Muscle of back (tissue), 11 donors: Measurements from ENCODE around the gene VSIG1. TPM values are rescaled to one million over a fixed set of nuclear protein-coding genes. Genes with fewer than 3 reads are reported as not detected.

Source experiments
- DNase-seq, 3 donors: peaks; one replicate each; pipeline versions ENCODE4 v3.0.0 to v3.0.0-alpha.2; 2013
- polyA plus RNA-seq, 10 donors: library from polyadenylated mRNA; unstranded; fragments of 120-200 nt; gene quantifications; one replicate each; pipeline ENCODE4 v1.2.1, GENCODE V29; 2013; ENCODE audit not compliant: insufficient read length in 10 of 10

Gene VSIG1
- polyA plus RNA-seq, 10 donors = 0.11 to 1.5 (median 0.26) TPM

DNA sequence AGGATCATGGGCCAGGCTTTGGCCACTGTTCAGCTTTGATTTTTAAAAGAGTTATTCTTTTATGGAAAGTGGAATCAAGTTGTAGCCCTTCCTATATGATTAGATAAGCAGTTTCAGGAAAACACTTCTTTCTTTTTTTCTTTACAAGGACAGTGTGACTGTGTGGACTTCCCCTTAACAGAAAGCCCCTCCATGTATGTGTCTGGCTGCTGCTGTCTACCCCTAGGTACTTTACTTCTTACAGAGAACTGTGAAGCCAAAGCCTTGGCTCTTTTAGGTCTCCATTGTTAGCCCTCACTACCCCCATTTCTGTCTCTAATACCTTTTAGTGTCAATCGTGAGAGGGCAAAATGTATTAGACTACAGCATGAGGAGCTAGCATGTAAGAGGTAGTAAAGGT is 19.1 kb downstream of the VSIG1 start:
- DNase-seq = no peak

DNA sequence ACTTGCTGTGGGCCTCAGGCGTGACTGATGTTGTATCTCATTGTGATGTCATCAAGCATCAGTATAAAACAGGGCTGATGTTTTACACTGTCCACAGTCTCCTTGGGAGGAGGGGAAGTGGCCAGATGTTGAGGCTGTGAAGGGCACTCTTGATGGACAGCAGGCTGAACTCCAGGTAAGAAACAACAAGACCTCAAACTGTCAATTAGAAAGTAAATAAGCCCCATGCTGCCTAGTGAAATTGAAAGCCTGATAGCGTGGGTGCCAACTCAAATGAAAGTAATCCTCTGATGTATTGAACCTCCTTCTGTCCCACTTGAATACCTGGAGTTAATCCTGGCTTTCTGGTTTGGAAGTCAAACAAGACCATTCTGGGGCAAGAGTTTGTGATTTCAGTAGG is 19.7 kb downstream of the VSIG1 start:
- no peak for DNase-seq

DNA sequence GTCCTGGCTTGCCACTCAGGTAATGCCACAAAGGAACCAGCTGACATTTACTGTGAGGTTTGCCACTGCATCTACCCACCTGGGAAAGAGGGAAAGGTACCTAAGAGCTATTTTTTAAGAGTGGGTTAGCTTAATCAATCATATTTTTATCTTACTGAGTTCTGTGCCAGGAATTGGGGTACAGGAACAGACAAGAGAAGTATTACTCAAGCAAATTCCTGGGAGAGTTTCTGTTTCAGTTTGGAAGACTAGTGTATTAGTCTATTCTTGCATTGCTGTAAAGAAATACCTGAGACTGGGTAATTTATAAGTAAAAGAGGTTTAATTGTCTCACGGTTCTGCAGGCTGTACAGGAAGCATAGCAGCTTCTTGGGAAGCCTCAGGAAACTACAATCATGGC is 23.3 kb downstream of the VSIG1 start:
- no peak for DNase-seq

DNA sequence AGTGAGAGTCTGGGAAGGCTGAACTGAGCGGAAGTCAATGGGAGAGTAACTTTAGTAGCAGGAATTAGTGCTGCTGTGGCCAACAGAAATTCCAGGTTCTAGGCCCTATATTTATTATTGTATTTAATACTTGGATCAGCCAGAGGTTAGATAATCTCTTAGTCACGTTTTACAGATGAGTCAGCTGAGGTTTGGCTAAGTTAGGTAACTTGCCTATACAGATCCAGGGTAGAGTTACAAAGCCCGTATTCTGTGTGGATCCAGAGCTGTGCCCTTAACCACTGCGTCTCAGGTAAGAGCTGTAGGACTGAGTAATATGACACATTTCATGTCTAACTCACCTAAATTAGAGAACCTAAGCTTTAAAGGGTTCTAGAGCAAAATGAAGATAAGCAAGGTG is 26.0 kb downstream of the VSIG1 start:
- DNase-seq = no peak

GRCh38 chrX:108071578-108071977 is 26.7 kb downstream of the VSIG1 start:
- DNase-seq = no peak

- DNase-seq = no peak
Measured at GRCh38 chrX:108072746-108073145, 27.9 kb downstream of the VSIG1 start.

DNA sequence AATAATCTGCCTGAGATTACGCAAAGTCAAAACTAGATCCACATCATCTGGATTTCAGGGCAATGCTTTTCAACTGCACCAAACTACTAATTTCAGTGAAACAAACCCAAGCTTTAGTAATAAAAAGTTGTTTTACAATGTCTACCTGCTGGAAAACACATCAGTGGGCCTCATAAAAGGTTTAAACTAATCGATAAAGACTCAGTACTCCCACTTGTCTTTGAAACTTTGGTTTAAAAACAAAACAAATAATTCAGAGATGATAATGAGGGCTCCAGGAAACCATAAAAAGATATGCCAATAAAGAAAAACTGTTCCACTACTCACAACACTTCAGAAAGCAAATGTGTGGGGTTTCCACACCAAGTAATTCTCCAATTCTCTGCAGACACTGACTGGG is 36.2 kb downstream of the VSIG1 start:
- no peak for DNase-seq

DNA sequence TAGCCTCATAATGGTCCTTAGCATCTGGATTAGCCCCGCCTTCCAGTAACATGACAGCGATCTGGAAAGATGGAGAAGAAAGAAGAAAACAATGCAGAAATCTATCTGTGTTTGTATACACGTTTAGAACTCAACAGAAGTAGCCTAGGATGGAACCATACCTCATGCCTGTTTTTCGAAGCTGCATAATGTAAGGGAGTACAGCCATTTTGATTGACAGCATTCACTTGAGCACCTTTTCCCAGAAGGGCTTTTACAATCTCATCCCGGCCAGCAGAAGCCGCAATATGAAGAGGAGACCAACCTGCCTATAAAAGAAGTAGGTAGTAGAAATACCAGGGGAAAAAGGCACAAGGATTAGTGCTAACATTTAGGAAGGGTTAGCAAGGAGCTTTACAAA is 42.9 kb downstream of the VSIG1 start:
- no peak for DNase-seq

DNA sequence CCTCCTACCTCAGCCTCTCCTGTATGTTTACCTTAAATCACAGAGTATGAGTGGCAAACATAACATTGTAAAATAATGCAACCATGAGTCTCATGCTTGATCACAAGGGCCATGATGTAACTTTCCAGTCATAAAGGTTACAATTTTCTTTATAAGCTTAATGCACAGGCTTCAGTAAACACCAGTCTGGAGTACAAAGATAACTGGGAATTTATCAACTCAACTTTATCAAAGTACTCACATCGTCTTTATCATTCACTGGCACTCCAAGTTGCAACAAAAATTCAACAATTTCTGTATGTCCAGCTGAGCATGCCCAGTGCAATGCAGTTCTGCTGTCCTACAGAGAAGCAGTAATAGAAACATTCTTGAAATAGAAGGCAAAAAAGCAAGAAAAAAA is 43.6 kb downstream of the VSIG1 start:
- no peak for DNase-seq

DNA sequence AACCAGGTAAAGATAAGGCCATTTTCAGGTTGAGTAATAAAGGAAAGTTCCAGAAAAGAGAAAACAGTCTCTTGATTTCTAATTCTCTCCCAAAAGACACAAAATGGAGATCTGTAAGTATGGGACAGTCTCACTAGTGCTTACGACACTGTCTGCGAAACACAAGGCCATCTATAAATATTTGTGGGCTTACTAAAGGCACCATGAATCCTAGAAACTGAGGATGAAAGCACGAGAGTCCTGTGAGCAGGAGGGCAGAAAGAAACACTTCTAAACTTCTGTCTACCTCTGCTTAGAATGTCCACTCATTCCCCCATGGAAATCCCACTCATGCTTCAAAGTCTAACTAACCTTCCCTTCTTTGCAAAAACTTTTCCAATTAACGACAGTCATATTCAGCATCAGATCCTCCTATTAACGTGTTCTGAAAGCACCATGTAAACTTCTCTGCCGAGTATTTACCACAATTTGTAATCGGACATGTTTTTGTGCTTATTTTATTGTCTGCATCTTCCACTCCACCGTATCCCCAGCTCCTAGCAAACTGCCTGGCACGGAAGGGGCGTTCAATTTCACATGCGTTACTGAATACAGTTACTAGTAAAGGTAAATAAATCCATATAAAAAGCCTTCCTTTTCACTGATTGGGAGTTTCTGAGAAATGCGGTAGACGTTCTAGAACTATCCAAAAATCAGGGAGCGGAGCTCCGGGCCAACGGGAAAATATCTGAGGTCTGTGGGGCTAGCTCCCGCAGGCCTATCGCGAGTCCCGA is 45.8 kb downstream of the VSIG1 start:
- peak in 1 of 3 donors; percentile 14 for DNase-seq

- peak; percentile 94 to 96 (median 95) for DNase-seq
Measured at GRCh38 chrX:108091264-108091877, 46.5 kb downstream of the VSIG1 start, which contains the start of the genes ATG4A and PSMD10. Gene ATG4A (plus strand): TSS chrX:108091778. CDS start chrX:108091827, 49 bp downstream. Gene PSMD10 (minus strand): TSS chrX:108091542. CDS start chrX:108091520, 22 bp downstream.

DNA sequence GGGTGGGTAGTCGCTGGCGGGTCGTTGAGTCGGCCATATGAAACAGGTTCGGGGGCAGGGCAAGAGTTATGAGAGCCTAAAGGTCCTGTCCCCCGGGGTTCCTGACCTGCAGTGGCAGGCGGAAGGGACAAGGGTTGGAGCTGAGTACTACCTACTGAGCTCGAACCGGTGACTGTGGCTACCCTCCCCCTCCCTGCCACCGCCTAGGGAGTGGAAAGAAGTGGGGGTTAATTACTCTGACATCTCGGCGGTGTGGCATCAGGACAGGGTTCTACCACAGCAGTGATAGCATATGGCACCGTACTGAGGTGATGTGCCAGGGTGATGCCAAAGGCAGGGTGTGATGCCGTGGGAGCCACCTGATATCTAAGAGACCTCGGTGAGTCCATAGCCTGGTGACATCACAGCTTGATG is 47.0 kb downstream of the VSIG1 start:
- peak in 1 of 3 donors; percentile 7 for DNase-seq

DNA sequence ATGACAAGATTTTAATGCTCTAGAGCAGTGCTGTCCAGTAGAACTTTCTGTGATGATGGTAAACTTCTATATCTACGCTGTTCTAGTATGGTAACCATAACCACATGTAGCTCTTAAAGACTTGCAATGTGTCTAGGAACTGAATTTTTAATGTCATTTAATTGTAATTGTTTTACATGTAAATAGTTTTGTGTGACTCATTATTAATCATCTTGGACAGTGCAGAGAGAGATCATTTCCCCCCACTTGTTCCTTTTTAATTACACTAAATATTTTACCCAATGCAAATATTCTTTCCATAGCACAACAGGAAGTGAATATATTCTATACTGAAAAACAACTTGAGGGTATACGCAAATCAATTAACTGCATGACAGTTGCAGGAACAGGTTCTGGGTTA is 52.5 kb downstream of the VSIG1 start:
- DNase-seq = no peak

DNA sequence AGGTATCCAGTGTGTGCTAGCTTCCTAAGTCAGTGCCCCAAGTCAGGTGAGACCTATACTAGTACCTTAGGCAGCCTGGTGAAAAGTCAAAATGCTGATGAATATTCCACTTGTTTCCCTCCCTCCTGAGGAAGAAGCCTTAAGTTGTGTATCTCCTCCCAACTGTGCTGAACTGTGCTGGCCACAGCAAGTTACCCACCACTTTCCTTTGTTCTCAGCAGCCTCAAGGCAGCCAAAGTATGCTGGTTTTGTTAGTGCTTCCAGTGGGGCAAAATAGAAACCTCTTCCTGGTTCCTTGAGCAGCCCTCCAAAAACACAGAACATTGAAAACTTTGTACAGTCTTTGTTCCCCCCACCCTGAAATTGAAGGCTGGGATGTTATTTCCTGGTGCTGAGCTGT is 60.6 kb downstream of the VSIG1 start:
- no peak for DNase-seq

DNA sequence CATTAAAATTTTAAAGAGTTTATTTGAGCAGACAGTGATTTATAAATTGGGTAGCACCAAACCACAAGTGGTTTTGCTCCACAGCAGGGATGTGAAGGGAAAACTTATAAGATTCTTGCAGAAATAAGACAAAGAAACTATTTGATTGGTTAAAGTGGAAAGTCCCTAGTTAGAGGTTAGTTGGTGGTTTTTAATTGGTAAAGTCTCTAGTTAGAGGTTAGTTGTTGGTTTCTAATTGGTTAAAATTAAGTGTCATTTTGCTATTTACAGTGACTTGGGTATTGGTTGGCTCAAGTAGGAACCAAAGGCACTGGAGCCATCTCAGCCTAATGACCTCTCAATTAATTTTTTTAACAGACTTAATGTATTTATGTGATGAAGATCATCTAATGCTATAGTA is 69.7 kb downstream of the VSIG1 start:
- DNase-seq = no peak

DNA sequence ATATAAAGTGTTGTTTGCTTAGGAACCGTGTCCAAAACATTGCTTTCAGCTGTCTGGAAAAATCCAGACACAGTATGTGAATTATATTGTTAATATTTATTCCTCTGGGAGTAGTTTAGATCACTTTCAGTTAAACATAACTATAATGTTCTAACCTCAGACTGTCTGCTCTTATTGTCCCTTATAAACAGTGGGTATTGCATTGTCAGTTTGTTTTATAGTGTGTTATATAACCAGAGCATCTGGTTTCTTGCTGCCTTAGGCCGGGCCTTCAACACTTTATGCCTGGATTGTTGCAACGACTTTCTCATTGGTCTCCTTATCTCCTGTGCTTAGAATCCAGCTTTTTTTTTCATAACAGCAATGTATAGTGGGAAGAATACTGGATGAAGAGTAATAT is 73.1 kb downstream of the VSIG1 start:
- no peak for DNase-seq

DNA sequence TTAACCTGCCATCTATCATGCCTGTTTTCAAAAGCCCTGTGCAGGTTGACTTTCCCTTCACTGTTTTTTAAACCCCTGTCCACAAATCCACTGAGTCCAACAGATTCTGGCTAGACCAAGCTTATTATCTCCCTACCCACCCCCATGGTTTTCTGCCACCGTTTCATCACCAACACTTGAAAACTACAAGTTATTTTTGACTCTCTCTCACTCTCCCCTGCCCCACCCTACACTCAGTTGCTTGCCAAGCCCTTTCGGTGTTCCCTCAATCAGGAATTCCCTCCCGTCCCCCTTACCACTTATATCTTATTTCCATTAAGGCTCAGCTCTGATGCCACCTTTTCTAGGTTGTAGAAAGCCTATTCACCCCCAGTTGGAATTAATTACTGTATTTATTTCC is 76.4 kb downstream of the VSIG1 start:
- DNase-seq = no peak

GRCh38 chrX:108122748-108123147 is 77.9 kb downstream of the VSIG1 start:
- DNase-seq = no peak

DNA sequence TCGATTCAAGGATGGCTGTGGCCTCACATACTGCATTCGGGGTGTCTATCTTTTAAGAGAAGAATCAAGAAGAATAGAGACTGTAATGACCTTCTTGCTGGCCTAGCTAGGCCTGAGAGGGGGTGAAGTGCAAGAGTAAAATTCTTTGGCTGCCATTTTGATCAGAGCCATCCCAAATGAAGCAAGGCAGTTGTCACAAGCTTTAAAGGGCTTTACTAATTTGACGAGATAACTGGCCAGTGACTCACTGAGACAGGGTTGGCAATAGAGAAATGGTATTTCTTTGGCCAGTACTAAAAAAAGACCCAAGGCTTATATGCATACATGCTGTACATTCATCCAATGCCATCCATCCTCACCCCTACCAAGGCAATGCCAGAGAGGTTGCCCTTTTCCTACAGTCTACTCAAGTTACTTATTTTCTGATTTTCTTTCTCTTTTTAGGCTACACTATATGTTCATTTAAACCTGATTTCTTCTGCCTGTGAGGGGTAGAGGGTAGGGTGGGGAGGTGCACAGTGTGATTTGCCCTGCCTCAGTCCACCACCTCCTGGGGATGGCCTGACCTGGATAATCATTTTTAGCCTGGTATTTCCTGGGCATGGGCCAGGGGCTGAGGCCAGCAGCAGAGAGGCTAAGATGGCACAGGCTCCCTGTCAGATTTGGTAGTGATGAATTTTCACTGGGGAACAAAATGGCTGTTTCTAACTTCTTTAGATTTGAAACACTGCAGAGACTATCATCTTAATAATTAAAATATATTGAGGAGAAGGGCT is 78.9 kb downstream of the VSIG1 start:
- DNase-seq = no peak

GRCh38 chrX:108126661-108127060 is 81.8 kb downstream of the VSIG1 start:
- no peak for DNase-seq

DNA sequence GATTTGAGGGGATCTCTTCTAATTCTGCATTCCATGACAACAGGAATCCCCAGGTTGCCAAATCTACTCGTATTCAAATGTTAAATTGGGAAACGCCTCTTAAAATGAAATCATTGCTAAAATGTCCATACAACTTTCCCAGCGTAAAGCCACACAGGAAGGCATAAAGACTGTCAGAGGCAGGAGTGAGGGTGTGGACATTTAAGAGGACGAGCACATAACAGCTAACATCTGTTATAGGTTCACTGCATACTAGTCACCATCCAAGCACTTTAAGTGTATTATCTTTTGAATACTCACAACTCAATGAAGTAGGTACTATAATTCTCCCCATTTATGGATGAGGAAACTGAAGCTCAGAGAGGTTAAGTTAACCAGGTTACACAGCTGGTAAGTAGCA is 82.3 kb downstream of the VSIG1 start:
- no peak for DNase-seq
